GM12892 (cell line): ENCODE results near the gene GPR176.

ENCODE experiments used
- POLR2A ChIP-seq: IDR thresholded peaks from 2 replicates; pipeline ENCODE4 v1.6.1; 2011; ENCODE audit warnings: low read depth, low read length, control low read depth
- POLR2AphosphoS5 ChIP-seq: IDR thresholded peaks from 2 replicates; pipeline ENCODE4 v1.6.1; 2011; ENCODE audit warnings: low read depth, low read length, control low read depth
- TAF1 ChIP-seq: IDR thresholded peaks from 2 replicates; pipeline ENCODE4 v1.6.1; 2011; ENCODE audit warnings: low read depth, mild to moderate bottlenecking, control low read depth, low read length, borderline replicate concordance

DNA sequence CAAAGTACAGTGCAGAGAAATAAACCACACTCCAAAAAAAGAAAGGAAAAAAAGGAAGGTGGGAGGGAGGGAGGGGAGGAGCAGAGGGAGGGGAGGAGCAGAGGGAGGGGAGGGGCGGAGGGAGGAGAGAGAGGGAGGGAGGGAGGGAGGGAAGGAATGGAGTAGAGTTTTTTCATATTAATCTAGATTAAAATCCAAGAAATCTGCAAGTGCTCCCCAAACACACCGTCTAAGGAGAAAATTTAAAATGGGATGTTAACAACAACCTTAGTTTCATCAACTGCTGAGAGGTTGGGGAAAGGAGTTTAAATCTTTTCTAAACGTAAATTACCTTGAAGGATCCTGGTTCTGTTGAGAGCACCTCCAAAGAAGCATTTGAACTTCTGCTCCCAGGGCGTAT, 144.0 kb downstream of the GPR176 start:
- TF ChIP-seq TAF1 (no peak), POLR2A (no peak), POLR2AphosphoS5 (no peak)
